ENCODE results near the gene RNF144A. TPM values are rescaled to one million over a fixed set of nuclear protein-coding genes. Genes with fewer than 3 reads are reported as not detected.
A peak's percentile ranks its signal among the peaks of the same experiment; 100 is the strongest.

The RNF144A gene
- total and polyA plus RNA-seq, 2 donors (not counting 3 experiments of a cell fraction or from before 2014, with no cell fraction given), result 9.7 to 28.8 TPM

DNA sequence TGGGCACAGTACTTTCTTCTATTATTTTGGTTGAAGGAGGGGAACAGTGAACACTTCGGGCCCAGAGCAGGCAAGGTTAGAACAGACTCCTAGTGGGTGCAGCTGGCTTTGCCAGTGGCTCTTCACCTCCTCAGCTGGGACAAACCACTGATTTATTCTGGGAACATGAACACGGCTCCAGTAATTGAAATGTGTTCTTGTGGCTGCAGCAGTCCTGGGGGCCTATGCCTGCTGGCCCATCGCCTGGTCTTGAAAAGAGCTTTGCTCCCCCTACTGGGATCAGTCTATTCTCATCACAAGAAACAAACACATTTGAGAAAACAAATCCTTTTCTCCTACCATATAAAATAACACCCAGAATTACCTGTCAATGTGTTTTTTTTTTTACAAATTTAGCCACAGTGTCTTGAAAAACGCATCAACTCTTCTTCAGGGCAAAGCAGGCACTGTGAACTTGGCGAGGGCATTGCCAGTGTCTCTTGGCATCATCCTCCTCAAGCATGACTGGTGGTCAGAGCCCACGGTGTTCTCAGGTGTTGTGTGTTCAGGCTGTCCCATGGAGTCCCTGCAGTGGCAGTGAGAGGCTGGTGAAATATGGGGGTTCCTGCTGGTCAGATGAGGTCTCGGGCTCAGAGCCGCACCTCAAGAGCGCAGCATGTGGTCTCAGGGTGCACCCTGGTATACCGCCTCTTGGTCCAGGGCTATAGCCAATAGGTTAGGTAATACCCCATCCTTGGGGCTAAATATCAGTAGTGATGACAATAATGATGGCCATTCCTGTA is 51.3 kb downstream of the RNF144A start:
- no TSS peak for BruUV-seq (replicated peaks)
- no peak overlapping the region for H3K27ac ChIP-seq (ENCODE audit: insufficient read depth, low read depth, low read length)
- FAIRE-seq (no peak), DNase-seq (ENCODE audit: low read depth, low spot score) (no peak)
- no peaks in the 10 kb centered on the region for H3K9me1 ChIP-seq (replicated peaks; ENCODE audit: control insufficient read depth, extremely low read depth, insufficient read depth, low read length)
- H3K4me1 ChIP-seq (ENCODE audit: control insufficient read depth, extremely low read depth, insufficient read depth, low read length), result no peaks in the 10 kb centered on the region
- no peaks in the 10 kb centered on the region for H4K20me1 ChIP-seq (replicated peaks; ENCODE audit: control insufficient read depth, extremely low read depth, insufficient read depth, low read length)
- dilution Hi-C loops (cut with MboI; ENCODE audit: extremely low pct_ligation_motif_present, low sequenced_read_pairs) (no loop called here), intact Hi-C loops (cut with micrococcal nuclease) (no loop called here)
- no peak overlapping the region for H3K4me2 ChIP-seq (ENCODE audit: insufficient read depth, low read length)
- H3K36me3 ChIP-seq (ENCODE audit: control insufficient read depth in 2 of 2, extremely low read depth in 1 of 2, insufficient read depth in 2 of 2, low read length in 2 of 2), result no peaks in the 10 kb centered on the region
- ChIA-PET CTCF (interaction anchor here (0.7 kb wide), 1 partner anchor 25 kb away, joined by 4 read pairs; no protein-coding TSS in a partner anchor), POLR2A (no interaction called here)
- no peaks in the 10 kb centered on the region for H3K27me3 ChIP-seq (ENCODE audit: control insufficient read depth in 2 of 2, insufficient read depth in 2 of 2, low read length in 2 of 2)
- no peak overlapping the region for H3K4me3 ChIP-seq (replicated peaks in 1 of 3; ENCODE audit: insufficient read depth in 1 of 3, low read depth in 1 of 3, low read length in 3 of 3)
- no peak for TF ChIP-seq POLR2A (IDR thresholded peaks at IDR 0.05; ENCODE audit: low read depth, low read length)
- TF ChIP-seq, protein P1, sequence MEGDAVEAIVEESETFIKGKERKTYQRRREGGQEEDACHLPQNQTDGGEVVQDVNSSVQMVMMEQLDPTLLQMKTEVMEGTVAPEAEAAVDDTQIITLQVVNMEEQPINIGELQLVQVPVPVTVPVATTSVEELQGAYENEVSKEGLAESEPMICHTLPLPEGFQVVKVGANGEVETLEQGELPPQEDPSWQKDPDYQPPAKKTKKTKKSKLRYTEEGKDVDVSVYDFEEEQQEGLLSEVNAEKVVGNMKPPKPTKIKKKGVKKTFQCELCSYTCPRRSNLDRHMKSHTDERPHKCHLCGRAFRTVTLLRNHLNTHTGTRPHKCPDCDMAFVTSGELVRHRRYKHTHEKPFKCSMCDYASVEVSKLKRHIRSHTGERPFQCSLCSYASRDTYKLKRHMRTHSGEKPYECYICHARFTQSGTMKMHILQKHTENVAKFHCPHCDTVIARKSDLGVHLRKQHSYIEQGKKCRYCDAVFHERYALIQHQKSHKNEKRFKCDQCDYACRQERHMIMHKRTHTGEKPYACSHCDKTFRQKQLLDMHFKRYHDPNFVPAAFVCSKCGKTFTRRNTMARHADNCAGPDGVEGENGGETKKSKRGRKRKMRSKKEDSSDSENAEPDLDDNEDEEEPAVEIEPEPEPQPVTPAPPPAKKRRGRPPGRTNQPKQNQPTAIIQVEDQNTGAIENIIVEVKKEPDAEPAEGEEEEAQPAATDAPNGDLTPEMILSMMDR (IDR thresholded peaks at IDR 0.05; ENCODE audit: extremely low read depth in 1 of 2, insufficient read depth in 1 of 2, low read depth in 1 of 2, low read length in 2 of 2), result peak in 1 of 2 donors; percentile 8
- no peak for TF ChIP-seq POLR2AphosphoS5 (IDR thresholded peaks at IDR 0.05; ENCODE audit: insufficient read depth, low read depth, low read length)
- no peak overlapping the region for H2AFZ ChIP-seq (ENCODE audit: low read depth, low read length)
- H3K9me3 ChIP-seq (replicated peaks; ENCODE audit: control insufficient read depth, insufficient read depth, low read length), result no peaks in the 10 kb centered on the region
- no peaks in the 10 kb centered on the region for H3K79me2 ChIP-seq (ENCODE audit: control insufficient read depth, insufficient read depth, low read length)
- H3K9ac ChIP-seq (replicated peaks; ENCODE audit: extremely low read depth, insufficient read depth, low read length), result no peak overlapping the region

DNA sequence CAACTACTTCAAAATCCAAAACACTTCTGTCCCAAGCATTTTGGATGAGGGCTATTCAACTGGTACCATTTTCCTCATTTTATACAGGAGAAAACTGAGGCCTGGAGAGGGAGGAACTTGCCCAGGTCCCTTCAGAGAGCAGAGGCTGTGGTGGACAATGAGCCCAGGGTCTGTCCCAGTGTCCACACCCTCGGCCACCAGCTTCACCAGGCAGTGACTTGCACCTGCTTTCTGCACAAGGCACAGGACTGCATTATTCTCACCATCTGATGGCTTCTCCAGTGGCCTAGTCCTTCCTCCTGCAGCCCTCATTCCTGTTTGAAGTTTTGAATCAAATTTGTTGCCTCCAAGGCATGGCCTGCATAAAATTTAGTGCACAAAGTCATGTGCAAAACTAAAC is 53.3 kb downstream of the RNF144A start:
- no peaks in the 10 kb centered on the region for H3K79me2 ChIP-seq (ENCODE audit: control insufficient read depth, insufficient read depth, low read length)
- dilution Hi-C loops (cut with MboI; ENCODE audit: extremely low pct_ligation_motif_present, low sequenced_read_pairs) (no loop called here), intact Hi-C loops (cut with micrococcal nuclease) (no loop called here)
- no peaks in the 10 kb centered on the region for H3K27me3 ChIP-seq (ENCODE audit: control insufficient read depth in 2 of 2, insufficient read depth in 2 of 2, low read length in 2 of 2)
- H3K27ac ChIP-seq (ENCODE audit: insufficient read depth, low read depth, low read length), result no peak overlapping the region
- ChIA-PET CTCF (no interaction called here), POLR2A (no interaction called here)
- no peak overlapping the region for H3K4me2 ChIP-seq (ENCODE audit: insufficient read depth, low read length)
- H3K36me3 ChIP-seq (ENCODE audit: control insufficient read depth in 2 of 2, extremely low read depth in 1 of 2, insufficient read depth in 2 of 2, low read length in 2 of 2), result no peaks in the 10 kb centered on the region
- H3K9me1 ChIP-seq (replicated peaks; ENCODE audit: control insufficient read depth, extremely low read depth, insufficient read depth, low read length), result no peaks in the 10 kb centered on the region
- H3K4me3 ChIP-seq (replicated peaks in 1 of 3; ENCODE audit: insufficient read depth in 1 of 3, low read depth in 1 of 3, low read length in 3 of 3), result no peak overlapping the region
- DNase-seq (ENCODE audit: low read depth, low spot score), result no peak
- no peaks in the 10 kb centered on the region for H3K9me3 ChIP-seq (replicated peaks; ENCODE audit: control insufficient read depth, insufficient read depth, low read length)
- FAIRE-seq, result no peak
- no peaks in the 10 kb centered on the region for H4K20me1 ChIP-seq (replicated peaks; ENCODE audit: control insufficient read depth, extremely low read depth, insufficient read depth, low read length)
- TF ChIP-seq EZH2 (IDR thresholded peaks at IDR 0.05; ENCODE audit: borderline replicate concordance, low read depth, low read length, severe bottlenecking) (no peak), POLR2A (IDR thresholded peaks at IDR 0.05; ENCODE audit: low read depth, low read length) (no peak), FOS (IDR thresholded peaks at IDR 0.05; ENCODE audit: borderline replicate concordance, insufficient read depth, low read length) (no peak), POLR2AphosphoS5 (IDR thresholded peaks at IDR 0.05; ENCODE audit: insufficient read depth, low read depth, low read length) (no peak), GATA2 (IDR thresholded peaks at IDR 0.05; ENCODE audit: insufficient read depth, insufficient read length, low read depth, low read length) (no peak), JUN (IDR thresholded peaks at IDR 0.05; ENCODE audit: borderline replicate concordance, insufficient read depth, insufficient read length, low read depth) (no peak), MYC (IDR thresholded peaks at IDR 0.05; ENCODE audit: low read depth, low read length) (no peak)
- TF ChIP-seq, protein P2, sequence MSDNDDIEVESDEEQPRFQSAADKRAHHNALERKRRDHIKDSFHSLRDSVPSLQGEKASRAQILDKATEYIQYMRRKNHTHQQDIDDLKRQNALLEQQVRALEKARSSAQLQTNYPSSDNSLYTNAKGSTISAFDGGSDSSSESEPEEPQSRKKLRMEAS (IDR thresholded peaks at IDR 0.05; ENCODE audit: insufficient read depth, insufficient read length), result no peak
- TF ChIP-seq, protein P1 (IDR thresholded peaks at IDR 0.05; ENCODE audit: extremely low read depth in 1 of 2, insufficient read depth in 1 of 2, low read depth in 1 of 2, low read length in 2 of 2), result no peak
- BruUV-seq (replicated peaks), result no TSS peak
- peaks cover 3% of the 10 kb centered on the region for H3K4me1 ChIP-seq (ENCODE audit: control insufficient read depth, extremely low read depth, insufficient read depth, low read length)
- no peak overlapping the region for H2AFZ ChIP-seq (ENCODE audit: low read depth, low read length)
- no peak overlapping the region for H3K9ac ChIP-seq (replicated peaks; ENCODE audit: extremely low read depth, insufficient read depth, low read length)

All from endothelial cell of umbilical vein (primary cell).